DND-41 (cell line): ENCODE results near the gene SOAT2.

Experiments
- ATAC-seq: fragments of 200-7000 bp; cut with Tn5 transposase; 3 replicates; pipeline ENCODE4 v1.9.1; 2021; ENCODE audit warnings: low read depth; ENCODE audit not compliant: insufficient read depth
- DNase-seq: peaks from one replicate; pipeline ENCODE4 v3.0.0-alpha.2; 2020
- H2AFZ ChIP-seq: 2 replicates; pipeline ENCODE4 v1.6.0; 2012; ENCODE audit warnings: low read depth, low read length
- H3K27ac ChIP-seq: 2 replicates; pipeline ENCODE4 v1.5.1; 2012; ENCODE audit warnings: low read length, inconsistent platforms
- H3K27me3 ChIP-seq: fragments of 200-600 bp; sonication (generic); 2 replicates; pipeline ENCODE4 v1.6.0; 2012; ENCODE audit warnings: low read length, mild to moderate bottlenecking, inconsistent platforms; ENCODE audit not compliant: insufficient read depth, poor library complexity
- H3K36me3 ChIP-seq: 2 replicates; pipeline ENCODE4 v1.5.1; 2012; ENCODE audit warnings: low read length, inconsistent platforms; ENCODE audit not compliant: insufficient read depth
- H3K4me1 ChIP-seq: 2 replicates; pipeline ENCODE4 v1.5.1; 2012; ENCODE audit warnings: mild to moderate bottlenecking, low read length; ENCODE audit not compliant: insufficient read depth
- H3K4me2 ChIP-seq: 2 replicates; pipeline ENCODE4 v1.6.0; 2012; ENCODE audit warnings: mild to moderate bottlenecking, moderate library complexity, low read length, inconsistent platforms; ENCODE audit not compliant: insufficient read depth
- H3K4me3 ChIP-seq, 2 experiments: fragments of 200-600 bp in 1 of 2; shearing (Covaris generic) in 1 of 2; 2 replicates each; pipeline ENCODE4 v1.5.1; 2012 to 2016; ENCODE audit warnings: inconsistent platforms in 2 of 2, low read length in 2 of 2, mild to moderate bottlenecking in 2 of 2, low read depth in 1 of 2, moderate library complexity in 1 of 2
- H3K79me2 ChIP-seq: 2 replicates; pipeline ENCODE4 v1.6.0; 2012; ENCODE audit warnings: low read length, inconsistent platforms; ENCODE audit not compliant: insufficient read depth
- H3K9ac ChIP-seq: 2 replicates; pipeline ENCODE4 v1.6.0; 2012; ENCODE audit warnings: low read depth, mild to moderate bottlenecking, inconsistent platforms, low read length, moderate library complexity
- H3K9me3 ChIP-seq: 2 replicates; pipeline ENCODE4 v1.5.1; 2012; ENCODE audit warnings: low read length, moderate library complexity, mild to moderate bottlenecking, inconsistent platforms; ENCODE audit not compliant: insufficient read depth, severe bottlenecking
- H4K20me1 ChIP-seq: 2 replicates; pipeline ENCODE4 v1.6.0; 2012; ENCODE audit warnings: low read length; ENCODE audit not compliant: insufficient read depth
- EZH2 ChIP-seq: IDR thresholded peaks from 3 replicates; pipeline ENCODE4 v1.6.1; 2012; ENCODE audit warnings: borderline replicate concordance, low read depth, mild to moderate bottlenecking, moderate library complexity, low read length, inconsistent platforms; ENCODE audit not compliant: severe bottlenecking
- TF ChIP-seq, protein P1 (sequence below): IDR thresholded peaks from 2 replicates; pipeline ENCODE4 v1.5.1; 2012; ENCODE audit warnings: borderline replicate concordance, low read length, moderate library complexity, mild to moderate bottlenecking; ENCODE audit not compliant: poor library complexity, severe bottlenecking; ENCODE audit errors: extremely low read depth

The SOAT2 gene

DNA sequence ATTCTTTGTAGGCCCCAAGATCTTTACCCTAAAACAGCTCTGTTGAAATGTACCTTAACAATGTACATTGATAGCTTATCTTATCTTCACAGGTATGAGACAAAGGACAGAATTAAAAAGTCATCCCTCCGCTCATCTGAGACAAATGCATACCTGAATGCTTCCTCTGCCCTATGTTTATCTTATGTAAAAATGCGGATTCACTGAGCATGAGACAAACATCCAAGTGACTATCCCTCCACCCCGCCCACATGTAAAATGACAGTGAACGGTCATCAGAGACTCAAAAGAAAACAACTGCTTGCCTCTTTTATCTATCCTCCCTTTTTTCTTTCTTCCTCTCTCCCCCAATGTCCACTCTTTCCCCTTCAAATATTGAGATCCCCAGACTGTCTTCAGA lies 40.1 kb downstream of the SOAT2 start:
- no peak overlapping the region for H3K9ac ChIP-seq
- TF ChIP-seq, protein P1, sequence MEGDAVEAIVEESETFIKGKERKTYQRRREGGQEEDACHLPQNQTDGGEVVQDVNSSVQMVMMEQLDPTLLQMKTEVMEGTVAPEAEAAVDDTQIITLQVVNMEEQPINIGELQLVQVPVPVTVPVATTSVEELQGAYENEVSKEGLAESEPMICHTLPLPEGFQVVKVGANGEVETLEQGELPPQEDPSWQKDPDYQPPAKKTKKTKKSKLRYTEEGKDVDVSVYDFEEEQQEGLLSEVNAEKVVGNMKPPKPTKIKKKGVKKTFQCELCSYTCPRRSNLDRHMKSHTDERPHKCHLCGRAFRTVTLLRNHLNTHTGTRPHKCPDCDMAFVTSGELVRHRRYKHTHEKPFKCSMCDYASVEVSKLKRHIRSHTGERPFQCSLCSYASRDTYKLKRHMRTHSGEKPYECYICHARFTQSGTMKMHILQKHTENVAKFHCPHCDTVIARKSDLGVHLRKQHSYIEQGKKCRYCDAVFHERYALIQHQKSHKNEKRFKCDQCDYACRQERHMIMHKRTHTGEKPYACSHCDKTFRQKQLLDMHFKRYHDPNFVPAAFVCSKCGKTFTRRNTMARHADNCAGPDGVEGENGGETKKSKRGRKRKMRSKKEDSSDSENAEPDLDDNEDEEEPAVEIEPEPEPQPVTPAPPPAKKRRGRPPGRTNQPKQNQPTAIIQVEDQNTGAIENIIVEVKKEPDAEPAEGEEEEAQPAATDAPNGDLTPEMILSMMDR, result no peak
- no peak for TF ChIP-seq EZH2
- no peaks in the 10 kb centered on the region for H3K79me2 ChIP-seq
- H3K4me3 ChIP-seq, result no peak overlapping the region
- no peak overlapping the region for H3K4me2 ChIP-seq
- DNase-seq (no peak), ATAC-seq (no peak)
- no peaks in the 10 kb centered on the region for H3K4me1 ChIP-seq
- no peaks in the 10 kb centered on the region for H3K36me3 ChIP-seq
- no peaks in the 10 kb centered on the region for H3K27me3 ChIP-seq
- H3K27ac ChIP-seq, result no peak overlapping the region
- H3K9me3 ChIP-seq, result peaks cover 7% of the 10 kb centered on the region
- H2AFZ ChIP-seq, result no peak overlapping the region
- no peaks in the 10 kb centered on the region for H4K20me1 ChIP-seq

DNA sequence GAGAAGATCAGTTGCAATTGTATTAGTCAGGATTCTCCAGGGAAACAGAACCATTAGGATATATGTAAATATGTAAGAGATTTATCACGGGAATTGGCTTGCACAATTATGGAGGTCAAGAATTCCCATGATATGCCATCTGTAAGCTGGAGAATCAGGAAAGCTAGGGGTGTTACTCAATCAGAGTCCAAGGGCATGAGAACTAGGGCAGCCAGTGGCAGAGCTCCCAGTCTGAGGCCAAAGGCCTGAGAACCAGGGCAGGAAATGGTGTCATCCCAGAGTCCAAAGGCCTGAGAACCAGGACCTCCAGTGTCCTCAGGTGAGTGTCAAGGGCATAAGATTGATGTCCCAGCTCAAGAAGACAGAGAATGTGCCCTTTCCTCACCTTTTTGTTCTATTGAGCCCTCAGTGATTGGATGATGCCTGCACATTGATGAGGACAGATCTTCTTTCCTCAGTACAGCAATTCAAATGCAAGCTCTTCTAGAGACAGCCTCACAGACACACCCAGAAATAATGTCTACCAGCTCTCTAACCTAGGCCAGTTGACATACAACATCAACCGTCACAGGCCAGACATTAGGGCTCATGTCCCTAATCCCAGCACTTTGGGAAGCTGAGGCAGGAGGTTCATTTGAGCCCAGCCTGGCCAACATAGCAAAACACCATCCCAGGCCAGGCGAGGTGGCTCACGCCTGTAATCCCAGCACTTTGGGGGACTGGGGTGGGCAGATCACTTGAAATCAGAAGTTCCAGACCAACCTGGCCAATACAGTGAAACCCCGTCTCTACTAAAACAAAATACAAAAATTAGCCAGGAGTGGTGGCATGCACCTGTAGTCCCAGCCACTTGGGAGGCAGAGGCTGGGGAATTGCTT lies 42.3 kb downstream of the SOAT2 start:
- H4K20me1 ChIP-seq, result no peaks in the 10 kb centered on the region
- ATAC-seq (no peak), DNase-seq (no peak)
- no peak overlapping the region for H3K4me3 ChIP-seq
- H3K4me1 ChIP-seq, result no peaks in the 10 kb centered on the region
- no peak for TF ChIP-seq EZH2
- TF ChIP-seq, protein P1, result no peak
- H3K36me3 ChIP-seq, result no peaks in the 10 kb centered on the region
- no peak overlapping the region for H2AFZ ChIP-seq
- H3K27ac ChIP-seq, result no peak overlapping the region
- no peak overlapping the region for H3K9ac ChIP-seq
- peaks cover 3% of the 10 kb centered on the region for H3K9me3 ChIP-seq
- H3K27me3 ChIP-seq, result no peaks in the 10 kb centered on the region
- no peak overlapping the region for H3K4me2 ChIP-seq
- no peaks in the 10 kb centered on the region for H3K79me2 ChIP-seq

GRCh38 chr12:53147181-53147580 lies 43.9 kb downstream of the SOAT2 start:
- no peaks in the 10 kb centered on the region for H3K36me3 ChIP-seq
- TF ChIP-seq, protein P1, result no peak
- TF ChIP-seq EZH2, result no peak
- ATAC-seq, result no peak
- H3K27ac ChIP-seq, result no peak overlapping the region
- no peak overlapping the region for H3K4me3 ChIP-seq
- no peaks in the 10 kb centered on the region for H3K4me1 ChIP-seq
- no peak overlapping the region for H3K4me2 ChIP-seq
- H2AFZ ChIP-seq, result no peak overlapping the region
- no peak overlapping the region for H3K9ac ChIP-seq
- no peaks in the 10 kb centered on the region for H3K27me3 ChIP-seq
- H3K79me2 ChIP-seq, result no peaks in the 10 kb centered on the region
- DNase-seq, result no peak
- H4K20me1 ChIP-seq, result no peaks in the 10 kb centered on the region
- peaks cover 3% of the 10 kb centered on the region for H3K9me3 ChIP-seq

DNA sequence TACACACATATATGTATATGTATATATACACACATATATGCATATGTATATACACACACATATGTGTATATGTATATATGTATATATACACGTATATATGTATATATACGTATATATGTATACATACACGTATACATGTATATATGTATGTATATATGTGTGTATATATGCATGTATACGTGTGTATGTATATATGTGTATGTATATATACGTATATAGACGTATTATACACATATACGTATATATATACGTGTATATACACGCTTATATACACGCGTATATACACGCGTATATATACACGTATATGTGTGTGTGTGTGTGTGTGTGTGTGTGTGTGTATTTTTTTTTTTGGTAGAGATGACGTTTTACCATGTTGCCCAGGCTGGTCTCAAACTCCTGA lies 44.4 kb downstream of the SOAT2 start:
- H2AFZ ChIP-seq, result no peak overlapping the region
- TF ChIP-seq EZH2, result no peak
- TF ChIP-seq, protein P1, result no peak
- ATAC-seq, result no peak
- H3K4me3 ChIP-seq, result no peak overlapping the region
- no peaks in the 10 kb centered on the region for H3K79me2 ChIP-seq
- no peaks in the 10 kb centered on the region for H4K20me1 ChIP-seq
- H3K9me3 ChIP-seq, result peaks cover 3% of the 10 kb centered on the region
- H3K36me3 ChIP-seq, result no peaks in the 10 kb centered on the region
- no peak overlapping the region for H3K9ac ChIP-seq
- H3K4me1 ChIP-seq, result no peaks in the 10 kb centered on the region
- DNase-seq, result no peak
- H3K4me2 ChIP-seq, result no peak overlapping the region
- H3K27me3 ChIP-seq, result no peaks in the 10 kb centered on the region
- no peak overlapping the region for H3K27ac ChIP-seq
